HCT116 (cell line): ENCODE data around the gene STK4.

ENCODE experiments used
- ELF1 ChIP-seq: IDR thresholded peaks from 2 replicates; pipeline ENCODE4 v1.6.1; 2012; ENCODE audit warnings: low read depth, borderline replicate concordance
- POLR2A ChIP-seq: IDR thresholded peaks from 2 replicates; pipeline ENCODE4 v1.7.0; 2011; ENCODE audit warnings: borderline replicate concordance; ENCODE audit not compliant: insufficient read depth, insufficient read length; ENCODE audit errors: extremely low read depth
- POLR2AphosphoS5 ChIP-seq: IDR thresholded peaks from 2 replicates; pipeline ENCODE4 v1.6.1; 2011; ENCODE audit warnings: mild to moderate bottlenecking, low read depth, low read length, moderate library complexity
- RAD21 ChIP-seq: IDR thresholded peaks from 2 replicates; pipeline ENCODE4 v1.6.1; 2012; ENCODE audit warnings: low read depth, mild to moderate bottlenecking
- SIN3A ChIP-seq: IDR thresholded peaks from 2 replicates; pipeline ENCODE4 v1.6.1; 2012; ENCODE audit warnings: low read depth
- SRF ChIP-seq: IDR thresholded peaks from 2 replicates; pipeline ENCODE4 v1.6.1; 2012; ENCODE audit warnings: low read depth
- YY1 ChIP-seq: IDR thresholded peaks from 2 replicates; pipeline ENCODE4 v1.6.1; 2011; ENCODE audit warnings: low read length, low read depth, moderate library complexity, mild to moderate bottlenecking; ENCODE audit not compliant: insufficient replicate concordance; ENCODE audit errors: extremely low read depth
- ZNF274 ChIP-seq: fragments of 200-500 bp; sonication (Bioruptor generic); IDR thresholded peaks from 2 replicates; pipeline ENCODE4 v1.6.1; 2014; ENCODE audit warnings: mild to moderate bottlenecking, low read depth, low read length, inconsistent platforms
- TF ChIP-seq, protein P1 (sequence below): IDR thresholded peaks from 2 replicates; pipeline ENCODE4 v1.6.1; 2012; ENCODE audit warnings: low read depth
- TF ChIP-seq, protein P2 (sequence below): IDR thresholded peaks from 2 replicates; pipeline ENCODE4 v1.6.1; 2012
- TF ChIP-seq, protein P3 (sequence below), 3 experiments: fragments of 200-600 bp in 1 of 3; sonication (generic) in 1 of 3; IDR thresholded peaks in 2 of 3; conservative IDR thresholded peaks in 1 of 3; 2 replicates each; pipeline ENCODE4 v1.5.1; 2012 to 2017; ENCODE audit warnings: low read depth in 2 of 3, low read length in 2 of 3, antibody characterized with exemption in 1 of 3, borderline replicate concordance in 1 of 3, control low read depth in 1 of 3, mild to moderate bottlenecking in 1 of 3, mixed read lengths in 1 of 3, mixed run types in 1 of 3, moderate library complexity in 1 of 3; ENCODE audit not compliant: insufficient read depth in 1 of 3
- TF ChIP-seq, protein P4 (sequence below): IDR thresholded peaks from 2 replicates; pipeline ENCODE4 v1.6.1; 2011; ENCODE audit warnings: mild to moderate bottlenecking, low read length, moderate library complexity; ENCODE audit not compliant: insufficient replicate concordance; ENCODE audit errors: extremely low read depth

DNA sequence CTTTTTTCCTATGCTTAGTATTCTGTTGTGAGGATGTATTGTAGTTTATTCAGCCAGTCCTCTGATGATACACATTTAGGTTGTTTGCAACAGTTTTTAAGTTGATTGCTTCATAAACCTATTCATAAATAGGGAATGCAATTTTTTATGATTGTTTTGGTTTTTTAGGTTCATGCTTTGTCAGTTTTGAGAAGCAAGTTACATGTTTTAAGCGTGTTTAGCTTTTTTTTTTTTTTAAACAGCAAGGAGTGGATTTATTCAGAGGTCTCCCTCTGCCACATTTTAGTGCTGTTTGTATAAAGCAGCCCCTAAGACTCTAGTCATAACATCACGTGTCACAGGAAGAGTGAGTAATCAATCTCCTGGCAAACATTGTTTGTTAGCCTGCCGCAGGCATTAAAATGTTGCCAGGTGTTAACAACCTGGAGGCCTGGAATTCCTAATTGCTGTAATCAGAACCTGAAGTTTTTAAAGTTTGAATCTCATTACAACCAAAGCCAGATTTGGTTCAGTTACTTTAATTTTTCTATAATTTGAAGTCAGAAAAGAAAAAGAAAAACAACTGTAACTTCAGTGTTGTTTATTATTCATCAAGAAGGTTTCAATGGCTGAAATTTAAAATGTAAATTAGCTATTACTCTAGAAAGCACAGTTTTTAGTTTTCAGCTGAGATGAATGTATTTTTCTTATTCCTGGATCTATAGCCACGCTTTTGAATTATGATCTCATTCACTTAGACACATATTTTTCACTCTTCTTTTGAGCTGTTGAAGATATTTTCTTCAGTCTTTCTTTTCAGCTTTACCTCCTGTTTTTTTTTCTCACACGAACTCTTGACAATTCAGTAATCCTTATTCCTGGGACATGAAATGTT is 75.4 kb downstream of the STK4 start:
- TF ChIP-seq SRF, result no peak
- TF ChIP-seq POLR2A, result no peak
- TF ChIP-seq, protein P1, sequence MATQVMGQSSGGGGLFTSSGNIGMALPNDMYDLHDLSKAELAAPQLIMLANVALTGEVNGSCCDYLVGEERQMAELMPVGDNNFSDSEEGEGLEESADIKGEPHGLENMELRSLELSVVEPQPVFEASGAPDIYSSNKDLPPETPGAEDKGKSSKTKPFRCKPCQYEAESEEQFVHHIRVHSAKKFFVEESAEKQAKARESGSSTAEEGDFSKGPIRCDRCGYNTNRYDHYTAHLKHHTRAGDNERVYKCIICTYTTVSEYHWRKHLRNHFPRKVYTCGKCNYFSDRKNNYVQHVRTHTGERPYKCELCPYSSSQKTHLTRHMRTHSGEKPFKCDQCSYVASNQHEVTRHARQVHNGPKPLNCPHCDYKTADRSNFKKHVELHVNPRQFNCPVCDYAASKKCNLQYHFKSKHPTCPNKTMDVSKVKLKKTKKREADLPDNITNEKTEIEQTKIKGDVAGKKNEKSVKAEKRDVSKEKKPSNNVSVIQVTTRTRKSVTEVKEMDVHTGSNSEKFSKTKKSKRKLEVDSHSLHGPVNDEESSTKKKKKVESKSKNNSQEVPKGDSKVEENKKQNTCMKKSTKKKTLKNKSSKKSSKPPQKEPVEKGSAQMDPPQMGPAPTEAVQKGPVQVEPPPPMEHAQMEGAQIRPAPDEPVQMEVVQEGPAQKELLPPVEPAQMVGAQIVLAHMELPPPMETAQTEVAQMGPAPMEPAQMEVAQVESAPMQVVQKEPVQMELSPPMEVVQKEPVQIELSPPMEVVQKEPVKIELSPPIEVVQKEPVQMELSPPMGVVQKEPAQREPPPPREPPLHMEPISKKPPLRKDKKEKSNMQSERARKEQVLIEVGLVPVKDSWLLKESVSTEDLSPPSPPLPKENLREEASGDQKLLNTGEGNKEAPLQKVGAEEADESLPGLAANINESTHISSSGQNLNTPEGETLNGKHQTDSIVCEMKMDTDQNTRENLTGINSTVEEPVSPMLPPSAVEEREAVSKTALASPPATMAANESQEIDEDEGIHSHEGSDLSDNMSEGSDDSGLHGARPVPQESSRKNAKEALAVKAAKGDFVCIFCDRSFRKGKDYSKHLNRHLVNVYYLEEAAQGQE, result no peak
- no peak for TF ChIP-seq RAD21
- TF ChIP-seq, protein P2, sequence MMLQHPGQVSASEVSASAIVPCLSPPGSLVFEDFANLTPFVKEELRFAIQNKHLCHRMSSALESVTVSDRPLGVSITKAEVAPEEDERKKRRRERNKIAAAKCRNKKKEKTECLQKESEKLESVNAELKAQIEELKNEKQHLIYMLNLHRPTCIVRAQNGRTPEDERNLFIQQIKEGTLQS, result 0 out of 2 replicates have a peak, but pooled peaks have one; percentile 18
- TF ChIP-seq, protein P3, sequence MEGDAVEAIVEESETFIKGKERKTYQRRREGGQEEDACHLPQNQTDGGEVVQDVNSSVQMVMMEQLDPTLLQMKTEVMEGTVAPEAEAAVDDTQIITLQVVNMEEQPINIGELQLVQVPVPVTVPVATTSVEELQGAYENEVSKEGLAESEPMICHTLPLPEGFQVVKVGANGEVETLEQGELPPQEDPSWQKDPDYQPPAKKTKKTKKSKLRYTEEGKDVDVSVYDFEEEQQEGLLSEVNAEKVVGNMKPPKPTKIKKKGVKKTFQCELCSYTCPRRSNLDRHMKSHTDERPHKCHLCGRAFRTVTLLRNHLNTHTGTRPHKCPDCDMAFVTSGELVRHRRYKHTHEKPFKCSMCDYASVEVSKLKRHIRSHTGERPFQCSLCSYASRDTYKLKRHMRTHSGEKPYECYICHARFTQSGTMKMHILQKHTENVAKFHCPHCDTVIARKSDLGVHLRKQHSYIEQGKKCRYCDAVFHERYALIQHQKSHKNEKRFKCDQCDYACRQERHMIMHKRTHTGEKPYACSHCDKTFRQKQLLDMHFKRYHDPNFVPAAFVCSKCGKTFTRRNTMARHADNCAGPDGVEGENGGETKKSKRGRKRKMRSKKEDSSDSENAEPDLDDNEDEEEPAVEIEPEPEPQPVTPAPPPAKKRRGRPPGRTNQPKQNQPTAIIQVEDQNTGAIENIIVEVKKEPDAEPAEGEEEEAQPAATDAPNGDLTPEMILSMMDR (IDR thresholded peaks at IDR 0.05 in 2 of 3, conservative IDR thresholded peaks at IDR 0.05 in 1 of 3; ENCODE audit: borderline replicate concordance in 1 of 3, insufficient read depth in 1 of 3, low read depth in 2 of 3, low read length in 2 of 3), result no peak
- TF ChIP-seq, protein P4, sequence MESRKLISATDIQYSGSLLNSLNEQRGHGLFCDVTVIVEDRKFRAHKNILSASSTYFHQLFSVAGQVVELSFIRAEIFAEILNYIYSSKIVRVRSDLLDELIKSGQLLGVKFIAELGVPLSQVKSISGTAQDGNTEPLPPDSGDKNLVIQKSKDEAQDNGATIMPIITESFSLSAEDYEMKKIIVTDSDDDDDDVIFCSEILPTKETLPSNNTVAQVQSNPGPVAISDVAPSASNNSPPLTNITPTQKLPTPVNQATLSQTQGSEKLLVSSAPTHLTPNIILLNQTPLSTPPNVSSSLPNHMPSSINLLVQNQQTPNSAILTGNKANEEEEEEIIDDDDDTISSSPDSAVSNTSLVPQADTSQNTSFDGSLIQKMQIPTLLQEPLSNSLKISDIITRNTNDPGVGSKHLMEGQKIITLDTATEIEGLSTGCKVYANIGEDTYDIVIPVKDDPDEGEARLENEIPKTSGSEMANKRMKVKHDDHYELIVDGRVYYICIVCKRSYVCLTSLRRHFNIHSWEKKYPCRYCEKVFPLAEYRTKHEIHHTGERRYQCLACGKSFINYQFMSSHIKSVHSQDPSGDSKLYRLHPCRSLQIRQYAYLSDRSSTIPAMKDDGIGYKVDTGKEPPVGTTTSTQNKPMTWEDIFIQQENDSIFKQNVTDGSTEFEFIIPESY, result no peak
- no peak for TF ChIP-seq ELF1
- 0 out of 2 replicates have a peak, but pooled peaks have one; percentile 14 for TF ChIP-seq POLR2AphosphoS5
- 0 out of 2 replicates have a peak, but pooled peaks have one; percentile 39 for TF ChIP-seq SIN3A
- no peak for TF ChIP-seq ZNF274
- no peak for TF ChIP-seq YY1
